AG04449 (cell line): Measurements from ENCODE around the gene ATP8A2.

ENCODE experiments used
- CTCF ChIA-PET: fragments of 350-600 bp; formaldehyde crosslinking; extraction: SDS; loops from one replicate; lab custom pipeline; 2021; ENCODE audit warnings: antibody characterized with exemption; lab: Yijun Ruan, JAX
- POLR2A ChIA-PET: fragments of 400-600, 350-600 bp; formaldehyde crosslinking; extraction: SDS; loops from one replicate; lab custom pipeline; 2020; ENCODE audit warnings: antibody characterized with exemption, inconsistent platforms; lab: Yijun Ruan, JAX
- DNase-seq: peaks from one replicate; pipeline ENCODE4 v3.0.0-alpha.2; 2010; ENCODE audit warnings: low read depth, low spot score
- H3K4me3 ChIP-seq: 2 replicates; pipeline ENCODE4 v1.5.1; 2011; ENCODE audit warnings: low read depth, mild to moderate bottlenecking, control low read depth, low read length
- CTCF ChIP-seq: IDR thresholded peaks from one replicate; pipeline ENCODE4 v1.5.1; 2011; ENCODE audit warnings: mild to moderate bottlenecking, moderate library complexity, low read length, control low read depth, inconsistent platforms; ENCODE audit not compliant: insufficient read depth; ENCODE audit errors: missing control alignments

The ATP8A2 gene

GRCh38 chr13:25365720-25366235 is 6.0 kb upstream of the ATP8A2 start:
- DNase-seq, result no peak
- H3K4me3 ChIP-seq, result no peak overlapping the region
- no peak for TF ChIP-seq CTCF
- ChIA-PET POLR2A (no interaction called here), CTCF (interaction anchor here (2.6 kb wide), 1 partner anchor 10 kb away, joined by 11 read pairs; no protein-coding TSS in a partner anchor)

GRCh38 chr13:25371158-25371874 is 458 bp upstream of the ATP8A2 start:
- TF ChIP-seq CTCF, result no peak
- no peak for DNase-seq
- H3K4me3 ChIP-seq, result peak overlapping the region; percentile 29
- CTCF ChIA-PET, result no interaction called here
- POLR2A ChIA-PET, result no interaction called here

GRCh38 chr13:25372284-25373081 is 709 bp downstream of the ATP8A2 start:
- H3K4me3 ChIP-seq, result peak overlapping the region; percentile 38
- CTCF ChIA-PET, result interaction anchor here (0.9 to 4.8 kb wide), 3 partner anchors 105 to 138 kb away, joined by 3 to 36 read pairs (median 3); no protein-coding TSS in a partner anchor
- POLR2A ChIA-PET, result no interaction called here
- DNase-seq, result no peak
- TF ChIP-seq CTCF, result no peak

- peak; percentile 4 for DNase-seq
- POLR2A ChIA-PET, result no interaction called here
- no peak overlapping the region for H3K4me3 ChIP-seq
- CTCF ChIA-PET, result interaction anchor here (0.8 to 4.8 kb wide), 17 partner anchors 9 to 289 kb away, joined by 3 to 36 read pairs (median 4); no protein-coding TSS in a partner anchor
- peak; percentile 60 for TF ChIP-seq CTCF
Measured at GRCh38 chr13:25375727-25376358, 4.1 kb downstream of the ATP8A2 start.

GRCh38 chr13:25377244-25377962 is 5.6 kb downstream of the ATP8A2 start:
- TF ChIP-seq CTCF, result no peak
- no peak for DNase-seq
- POLR2A ChIA-PET, result no interaction called here
- H3K4me3 ChIP-seq, result no peak overlapping the region
- CTCF ChIA-PET, result interaction anchor here (1.2 to 4.8 kb wide), 3 partner anchors 15 to 143 kb away, joined by 3 to 36 read pairs (median 18); no protein-coding TSS in a partner anchor
